OCI-LY1 (cell line): Measurements from ENCODE around the gene ASB11.

Experiments used
- EZH2 ChIP-seq: fragments of 200-600 bp; sonication (generic), shearing (Covaris generic); IDR thresholded peaks from 2 replicates; pipeline ENCODE4 v1.8.0; 2017; ENCODE audit warnings: borderline replicate concordance, mixed run types, mild to moderate bottlenecking, antibody characterized with exemption, low read length, moderate library complexity, mixed read lengths
- TF ChIP-seq, protein P1 (sequence below): fragments of 200-600 bp; sonication (generic), shearing (Covaris generic); IDR thresholded peaks from 2 replicates; pipeline ENCODE4 v1.5.1; 2017; ENCODE audit warnings: mild to moderate bottlenecking, antibody characterized with exemption, low read length, moderate library complexity, mixed read lengths

GRCh38 chrX:15356444-15356843 is 41.0 kb upstream of the ASB11 start:
- TF ChIP-seq, protein P1, sequence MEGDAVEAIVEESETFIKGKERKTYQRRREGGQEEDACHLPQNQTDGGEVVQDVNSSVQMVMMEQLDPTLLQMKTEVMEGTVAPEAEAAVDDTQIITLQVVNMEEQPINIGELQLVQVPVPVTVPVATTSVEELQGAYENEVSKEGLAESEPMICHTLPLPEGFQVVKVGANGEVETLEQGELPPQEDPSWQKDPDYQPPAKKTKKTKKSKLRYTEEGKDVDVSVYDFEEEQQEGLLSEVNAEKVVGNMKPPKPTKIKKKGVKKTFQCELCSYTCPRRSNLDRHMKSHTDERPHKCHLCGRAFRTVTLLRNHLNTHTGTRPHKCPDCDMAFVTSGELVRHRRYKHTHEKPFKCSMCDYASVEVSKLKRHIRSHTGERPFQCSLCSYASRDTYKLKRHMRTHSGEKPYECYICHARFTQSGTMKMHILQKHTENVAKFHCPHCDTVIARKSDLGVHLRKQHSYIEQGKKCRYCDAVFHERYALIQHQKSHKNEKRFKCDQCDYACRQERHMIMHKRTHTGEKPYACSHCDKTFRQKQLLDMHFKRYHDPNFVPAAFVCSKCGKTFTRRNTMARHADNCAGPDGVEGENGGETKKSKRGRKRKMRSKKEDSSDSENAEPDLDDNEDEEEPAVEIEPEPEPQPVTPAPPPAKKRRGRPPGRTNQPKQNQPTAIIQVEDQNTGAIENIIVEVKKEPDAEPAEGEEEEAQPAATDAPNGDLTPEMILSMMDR = no peak
- TF ChIP-seq EZH2 = no peak
